ENCODE data around the gene MACROD2.

MACROD2 gene

DNA sequence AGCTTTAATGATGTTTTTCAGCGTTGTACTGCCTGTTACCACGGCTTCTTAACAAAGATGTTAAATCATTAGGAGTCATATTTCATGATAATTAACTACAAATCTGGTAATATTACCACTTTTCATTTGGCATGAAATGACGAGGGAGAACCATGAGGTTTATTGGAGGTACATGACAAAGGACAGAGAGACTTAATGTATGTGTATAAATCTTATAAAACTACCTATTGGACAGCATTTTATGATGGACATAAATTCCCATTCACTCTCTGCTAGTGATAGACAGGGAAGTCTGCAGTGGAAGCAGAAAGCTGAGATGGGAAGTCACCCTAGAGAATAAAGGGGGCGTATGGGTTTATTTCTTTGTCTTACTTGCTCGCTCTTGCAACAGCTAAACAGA lies 1292.0 kb downstream of the MACROD2 start:
- TF ChIP-seq, protein P1, sequence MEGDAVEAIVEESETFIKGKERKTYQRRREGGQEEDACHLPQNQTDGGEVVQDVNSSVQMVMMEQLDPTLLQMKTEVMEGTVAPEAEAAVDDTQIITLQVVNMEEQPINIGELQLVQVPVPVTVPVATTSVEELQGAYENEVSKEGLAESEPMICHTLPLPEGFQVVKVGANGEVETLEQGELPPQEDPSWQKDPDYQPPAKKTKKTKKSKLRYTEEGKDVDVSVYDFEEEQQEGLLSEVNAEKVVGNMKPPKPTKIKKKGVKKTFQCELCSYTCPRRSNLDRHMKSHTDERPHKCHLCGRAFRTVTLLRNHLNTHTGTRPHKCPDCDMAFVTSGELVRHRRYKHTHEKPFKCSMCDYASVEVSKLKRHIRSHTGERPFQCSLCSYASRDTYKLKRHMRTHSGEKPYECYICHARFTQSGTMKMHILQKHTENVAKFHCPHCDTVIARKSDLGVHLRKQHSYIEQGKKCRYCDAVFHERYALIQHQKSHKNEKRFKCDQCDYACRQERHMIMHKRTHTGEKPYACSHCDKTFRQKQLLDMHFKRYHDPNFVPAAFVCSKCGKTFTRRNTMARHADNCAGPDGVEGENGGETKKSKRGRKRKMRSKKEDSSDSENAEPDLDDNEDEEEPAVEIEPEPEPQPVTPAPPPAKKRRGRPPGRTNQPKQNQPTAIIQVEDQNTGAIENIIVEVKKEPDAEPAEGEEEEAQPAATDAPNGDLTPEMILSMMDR (conservative IDR thresholded peaks at IDR 0.05; ENCODE audit: low read depth, low read length): no peak
- no peak for DNase-seq (ENCODE audit: low read depth)

DNA sequence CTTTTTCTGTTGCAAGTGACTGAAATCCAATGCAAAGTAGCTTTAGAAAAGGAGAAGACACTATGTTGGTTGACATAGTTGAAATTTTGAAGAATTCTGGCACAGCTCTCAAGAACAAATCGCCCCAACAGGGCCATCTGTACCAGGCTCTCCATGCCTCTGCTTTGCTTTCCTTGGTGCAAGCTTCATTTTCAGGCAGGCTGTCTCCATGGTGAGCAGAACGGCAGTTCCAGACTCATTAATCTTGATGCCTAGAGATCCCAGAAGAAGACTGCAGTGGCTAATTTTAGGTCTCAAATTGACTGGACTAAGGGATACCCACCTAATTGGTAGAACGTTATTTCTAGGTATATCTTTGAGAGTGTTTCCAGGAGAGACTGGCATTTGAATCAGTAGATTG lies 1292.8 kb downstream of the MACROD2 start:
- TF ChIP-seq, protein P1 (conservative IDR thresholded peaks at IDR 0.05; ENCODE audit: low read depth, low read length): no peak

More for the DNA sequence above, 1292.0 kb downstream of the MACROD2 start:
- no peak overlapping the region for H3K4me3 ChIP-seq (ENCODE audit: low read length)

DNA sequence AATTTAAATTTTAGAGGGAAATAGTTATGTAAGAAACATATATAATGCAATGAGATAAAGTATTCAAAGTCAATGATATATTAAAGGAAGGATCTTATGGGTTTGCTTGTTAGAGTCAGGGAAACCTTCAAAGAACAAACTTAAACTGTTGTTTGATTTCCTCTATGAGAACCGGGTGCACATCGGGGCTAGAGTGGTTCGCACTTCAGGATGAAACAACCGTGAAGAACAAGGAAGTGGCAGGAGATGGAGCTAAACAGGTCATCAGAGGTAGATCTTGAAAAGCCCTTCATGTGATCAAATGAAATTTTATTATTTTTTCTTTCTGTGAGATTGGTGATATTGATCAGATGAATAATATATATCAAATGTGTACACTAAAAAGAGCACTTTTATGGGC lies 1294.0 kb downstream of the MACROD2 start:
- DNase-seq (ENCODE audit: low read depth): no peak
- no peak overlapping the region for H3K4me3 ChIP-seq (ENCODE audit: low read length)
- TF ChIP-seq, protein P1 (conservative IDR thresholded peaks at IDR 0.05; ENCODE audit: low read depth, low read length): no peak

More for the DNA sequence above, 1292.8 kb downstream of the MACROD2 start:
- H3K4me3 ChIP-seq (ENCODE audit: low read length): no peak overlapping the region
- no peak for DNase-seq (ENCODE audit: low read depth)

DNA sequence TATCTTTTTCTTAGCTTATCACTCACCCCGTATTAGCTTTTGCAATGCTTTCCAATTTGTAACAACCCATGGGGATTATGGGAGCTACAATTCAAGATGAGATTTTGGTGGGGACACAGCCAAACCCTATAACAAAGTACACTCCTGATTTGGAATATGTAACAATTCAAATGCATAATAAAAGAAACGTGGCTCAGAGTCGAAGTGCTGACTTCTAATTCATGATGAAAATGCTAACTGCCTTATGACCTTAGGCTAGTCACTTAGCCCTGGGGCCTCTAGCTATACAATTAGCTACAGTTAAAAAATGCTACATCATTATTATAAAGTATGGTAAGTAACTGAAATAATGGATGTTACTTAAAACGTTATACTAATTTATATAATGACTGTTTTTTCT lies 1297.1 kb downstream of the MACROD2 start:
- DNase-seq (ENCODE audit: low read depth): no peak
- TF ChIP-seq, protein P1 (conservative IDR thresholded peaks at IDR 0.05; ENCODE audit: low read depth, low read length): no peak

DNA sequence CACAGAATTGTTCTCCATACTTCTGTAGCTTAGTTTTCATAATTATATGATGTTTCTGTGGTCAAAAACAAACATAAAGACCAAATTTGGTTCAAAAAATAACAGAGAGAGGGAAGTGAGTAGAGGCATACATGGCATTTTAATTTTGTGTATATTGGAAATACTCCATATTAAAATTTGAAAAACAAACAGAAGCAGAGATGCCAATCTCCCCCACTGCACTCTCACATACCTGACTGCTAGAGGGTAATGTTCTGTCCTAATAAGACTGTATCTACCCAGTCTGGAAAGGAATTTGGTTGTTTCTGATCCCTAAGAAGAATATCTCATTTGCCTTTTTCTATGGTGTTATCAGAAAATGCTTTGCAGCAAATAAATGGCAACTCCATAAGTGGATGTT lies 1301.1 kb downstream of the MACROD2 start:
- no peak for DNase-seq (ENCODE audit: low read depth)
- TF ChIP-seq, protein P1 (conservative IDR thresholded peaks at IDR 0.05; ENCODE audit: low read depth, low read length): no peak
- no peak overlapping the region for H3K4me3 ChIP-seq (ENCODE audit: low read length)

More for the DNA sequence above, 1297.1 kb downstream of the MACROD2 start:
- no peak overlapping the region for H3K4me3 ChIP-seq (ENCODE audit: low read length)

DNA sequence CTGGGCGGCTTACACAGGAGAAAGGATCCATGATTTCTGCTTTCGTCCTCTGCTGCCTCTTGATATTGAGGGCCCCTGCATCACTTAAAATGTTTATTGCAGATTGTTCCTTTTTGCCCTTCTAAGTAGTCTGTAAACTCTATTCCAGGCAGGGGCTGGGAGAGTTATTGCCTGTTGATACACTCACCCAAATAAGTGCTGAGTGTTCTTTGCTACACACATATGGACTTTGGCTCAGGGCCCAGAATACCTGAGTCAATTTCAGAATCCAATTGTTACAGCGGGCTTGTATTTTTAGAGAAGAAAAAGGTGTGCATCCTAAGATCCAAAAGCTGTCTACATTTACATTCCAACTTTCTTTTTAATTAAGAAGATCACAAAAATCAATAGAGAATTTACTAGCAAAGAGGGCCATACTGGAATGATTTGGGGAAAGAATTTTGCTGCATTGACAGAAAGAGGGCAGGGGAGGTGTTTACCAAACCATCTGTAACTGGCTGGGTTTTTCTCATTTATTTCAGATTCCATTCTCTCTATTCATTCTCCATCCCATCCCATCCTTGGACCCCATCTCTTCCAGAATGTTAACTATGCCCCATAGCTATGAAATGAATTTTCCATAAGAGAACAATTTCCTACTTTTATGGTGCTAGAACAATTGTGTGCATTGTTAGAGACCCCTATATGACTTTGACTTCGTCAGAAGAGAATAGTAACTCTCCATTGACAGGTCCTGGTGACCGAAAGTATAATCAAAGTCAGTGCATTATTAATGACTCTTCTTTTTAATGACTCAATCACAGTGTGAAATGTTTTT lies 1302.0 kb downstream of the MACROD2 start:
- H3K4me3 ChIP-seq (ENCODE audit: low read length): no peak overlapping the region
- TF ChIP-seq, protein P1 (conservative IDR thresholded peaks at IDR 0.05; ENCODE audit: low read depth, low read length): no peak
- no peak for DNase-seq (ENCODE audit: low read depth)

DNA sequence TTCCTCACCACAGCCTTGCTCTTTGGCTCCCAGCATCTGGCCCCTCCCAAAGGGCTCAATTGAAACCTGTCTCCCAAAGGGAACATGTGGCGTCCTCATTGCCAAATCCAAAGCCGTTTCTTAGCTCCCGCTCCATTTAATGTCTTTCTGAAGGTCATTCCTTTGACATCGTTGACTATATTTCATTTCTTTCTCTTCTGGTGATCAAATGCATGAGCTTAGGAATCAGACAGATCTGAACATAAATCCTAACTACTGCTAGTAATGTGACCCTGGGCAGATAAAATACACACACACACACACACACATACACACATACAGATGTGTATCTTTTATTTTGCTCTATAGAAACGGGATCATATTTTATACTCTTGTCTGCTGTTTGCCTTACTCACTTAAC lies 1306.8 kb downstream of the MACROD2 start:
- DNase-seq (ENCODE audit: low read depth): no peak
- TF ChIP-seq, protein P1 (conservative IDR thresholded peaks at IDR 0.05; ENCODE audit: low read depth, low read length): no peak
- no peak overlapping the region for H3K4me3 ChIP-seq (ENCODE audit: low read length)

Data from retinal pigment epithelial cell (primary cell).